DOHH2 (cell line): Measurements from ENCODE around the gene TMCO5A.

ENCODE experiments used
- H3F3A ChIP-seq: fragments of 200-600 bp; sonication (generic), shearing (Covaris generic); 2 replicates; pipeline ENCODE4 v1.6.0; 2016; ENCODE audit warnings: antibody characterized with exemption, mild to moderate bottlenecking; ENCODE audit not compliant: control insufficient read depth, insufficient read depth
- H3K27ac ChIP-seq: fragments of 200-600 bp; sonication (generic); 2 replicates; pipeline ENCODE4 v1.5.1; 2014; ENCODE audit warnings: low read depth, mild to moderate bottlenecking, low read length, moderate library complexity
- H3K27me3 ChIP-seq: fragments of 200-600 bp; sonication (generic); 2 replicates; pipeline ENCODE4 v1.6.1; 2014; ENCODE audit warnings: mild to moderate bottlenecking, low read length, mixed read lengths; ENCODE audit not compliant: control insufficient read depth
- H3K36me3 ChIP-seq: fragments of 200-600 bp; sonication (generic); 2 replicates; pipeline ENCODE4 v1.6.1; 2014; ENCODE audit warnings: mild to moderate bottlenecking, low read length, moderate library complexity, mixed read lengths; ENCODE audit not compliant: control insufficient read depth
- H3K4me1 ChIP-seq: fragments of 200-600 bp; sonication (generic); 2 replicates; pipeline ENCODE4 v1.6.1; 2014; ENCODE audit warnings: mild to moderate bottlenecking, low read length, mixed read lengths; ENCODE audit not compliant: control insufficient read depth
- H3K4me2 ChIP-seq: fragments of 200-600 bp; sonication (generic); 2 replicates; pipeline ENCODE4 v1.6.0; 2014; ENCODE audit warnings: mild to moderate bottlenecking, low read length, moderate library complexity
- H3K4me3 ChIP-seq: fragments of 200-600 bp; sonication (generic); 2 replicates; pipeline ENCODE4 v1.5.1; 2014; ENCODE audit warnings: mild to moderate bottlenecking, low read length, mixed read lengths
- H3K79me2 ChIP-seq: fragments of 200-600 bp; sonication (generic); 2 replicates; pipeline ENCODE4 v1.6.1; 2014; ENCODE audit warnings: mild to moderate bottlenecking, low read length, mixed read lengths; ENCODE audit not compliant: control insufficient read depth
- H3K9me2 ChIP-seq: fragments of 200-600 bp; sonication (generic); replicated peaks from 2 replicates; pipeline ENCODE4 v1.6.1; 2014; ENCODE audit warnings: mild to moderate bottlenecking, low read length, mixed read lengths; ENCODE audit not compliant: control insufficient read depth
- H3K9me3 ChIP-seq: fragments of 200-600 bp; sonication (generic); 2 replicates; pipeline ENCODE4 v1.6.1; 2014; ENCODE audit warnings: antibody characterized with exemption, low read length, mixed read lengths; ENCODE audit not compliant: control insufficient read depth, insufficient read depth
- H4K20me1 ChIP-seq: fragments of 200-600 bp; sonication (generic); 2 replicates; pipeline ENCODE4 v1.6.0; 2014; ENCODE audit warnings: low read depth, mild to moderate bottlenecking, antibody characterized with exemption, low read length, moderate library complexity; ENCODE audit not compliant: control insufficient read depth, insufficient read depth
- EZH2phosphoT487 ChIP-seq: fragments of 200-600 bp; sonication (generic); IDR thresholded peaks from 2 replicates; pipeline ENCODE4 v1.6.1; 2017; ENCODE audit warnings: borderline replicate concordance, mild to moderate bottlenecking, antibody characterized with exemption, low read length, moderate library complexity, mixed read lengths
- TF ChIP-seq, protein P1 (sequence below): fragments of 200-600 bp; sonication (generic); IDR thresholded peaks from one replicate; pipeline ENCODE4 v1.5.1; 2014; ENCODE audit warnings: antibody characterized with exemption, mild to moderate bottlenecking, low read depth, low read length; ENCODE audit not compliant: poor library complexity, severe bottlenecking

The TMCO5A gene

GRCh38 chr15:37984368-37984767 lies 49.9 kb downstream of the TMCO5A start:
- no peaks in the 10 kb centered on the region for H3K4me1 ChIP-seq
- no peak overlapping the region for H3K4me2 ChIP-seq
- TF ChIP-seq, protein P1, sequence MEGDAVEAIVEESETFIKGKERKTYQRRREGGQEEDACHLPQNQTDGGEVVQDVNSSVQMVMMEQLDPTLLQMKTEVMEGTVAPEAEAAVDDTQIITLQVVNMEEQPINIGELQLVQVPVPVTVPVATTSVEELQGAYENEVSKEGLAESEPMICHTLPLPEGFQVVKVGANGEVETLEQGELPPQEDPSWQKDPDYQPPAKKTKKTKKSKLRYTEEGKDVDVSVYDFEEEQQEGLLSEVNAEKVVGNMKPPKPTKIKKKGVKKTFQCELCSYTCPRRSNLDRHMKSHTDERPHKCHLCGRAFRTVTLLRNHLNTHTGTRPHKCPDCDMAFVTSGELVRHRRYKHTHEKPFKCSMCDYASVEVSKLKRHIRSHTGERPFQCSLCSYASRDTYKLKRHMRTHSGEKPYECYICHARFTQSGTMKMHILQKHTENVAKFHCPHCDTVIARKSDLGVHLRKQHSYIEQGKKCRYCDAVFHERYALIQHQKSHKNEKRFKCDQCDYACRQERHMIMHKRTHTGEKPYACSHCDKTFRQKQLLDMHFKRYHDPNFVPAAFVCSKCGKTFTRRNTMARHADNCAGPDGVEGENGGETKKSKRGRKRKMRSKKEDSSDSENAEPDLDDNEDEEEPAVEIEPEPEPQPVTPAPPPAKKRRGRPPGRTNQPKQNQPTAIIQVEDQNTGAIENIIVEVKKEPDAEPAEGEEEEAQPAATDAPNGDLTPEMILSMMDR = no peak
- TF ChIP-seq EZH2phosphoT487 = no peak

GRCh38 chr15:37995461-37996347 lies 61.3 kb downstream of the TMCO5A start:
- Histone ChIP-seq H3K79me2 (no peaks in the 10 kb centered on the region), H3F3A (no peaks in the 10 kb centered on the region), H4K20me1 (no peaks in the 10 kb centered on the region), H3K9me2 (no peaks in the 10 kb centered on the region), H3K4me3 (no peak overlapping the region), H3K4me2 (no peak overlapping the region), H3K4me1 (no peaks in the 10 kb centered on the region), H3K27ac (no peak overlapping the region), H3K36me3 (no peaks in the 10 kb centered on the region), H3K9me3 (no peaks in the 10 kb centered on the region), H3K27me3 (no peaks in the 10 kb centered on the region)
- TF ChIP-seq, protein P1 = peak; percentile 74
- TF ChIP-seq EZH2phosphoT487 = no peak

More at GRCh38 chr15:37984368-37984767, 49.9 kb downstream of the TMCO5A start:
- H3F3A ChIP-seq = no peaks in the 10 kb centered on the region
- no peak overlapping the region for H3K27ac ChIP-seq
- no peaks in the 10 kb centered on the region for H3K27me3 ChIP-seq
- no peaks in the 10 kb centered on the region for H3K36me3 ChIP-seq
- H3K9me3 ChIP-seq = no peaks in the 10 kb centered on the region; the same call in 1 of the 2 replicates
- no peaks in the 10 kb centered on the region for H3K79me2 ChIP-seq
- no peak overlapping the region for H3K4me3 ChIP-seq
- H4K20me1 ChIP-seq = no peaks in the 10 kb centered on the region
- no peaks in the 10 kb centered on the region for H3K9me2 ChIP-seq
